ENCODE results near the gene XRCC2.
"Not testable (repeated sequence)": the region's sequence is repeated elsewhere in the genome, so short reads cannot be mapped to it uniquely, and the experiment has no call there.

XRCC2 gene

GRCh38 chr7:152699079-152699478 is 23.1 kb upstream of the XRCC2 start:
- Histone ChIP-seq H3K4me1 (ENCODE audit: low read length) (no peaks in the 10 kb centered on the region), H3K27me3 (replicated peaks; ENCODE audit: insufficient read depth, low read length) (no peaks in the 10 kb centered on the region), H3K9me3 (replicated peaks; ENCODE audit: insufficient read depth, low read length) (no peaks in the 10 kb centered on the region), H3K79me2 (ENCODE audit: low read length) (no peaks in the 10 kb centered on the region), H3K4me2 (ENCODE audit: low read depth, low read length) (no peak overlapping the region), H3K27ac (ENCODE audit: low read length) (no peak overlapping the region), H4K20me1 (ENCODE audit: insufficient read depth, low read length) (no peaks in the 10 kb centered on the region), H2AFZ (ENCODE audit: low read length) (no peak overlapping the region), H3K9me2 (replicated peaks; ENCODE audit: insufficient read depth, low read length) (no peaks in the 10 kb centered on the region), H3F3A (ENCODE audit: insufficient read depth, low read length) (no peaks in the 10 kb centered on the region), H3K9ac (ENCODE audit: low read length) (no peak overlapping the region), H3K4me3 (ENCODE audit: low read length) (no peak overlapping the region), H3K36me3 (replicated peaks; ENCODE audit: insufficient read depth, low read length) (no peaks in the 10 kb centered on the region)
- DNase-seq = no peak
- TF ChIP-seq CTCF (IDR thresholded peaks at IDR 0.05; ENCODE audit: low read length) (no peak), EZH2 (optimal IDR thresholded peaks at IDR 0.05; ENCODE audit: low read depth, low read length) (no peak), EZH2phosphoT487 (IDR thresholded peaks at IDR 0.05; ENCODE audit: low read length) (no peak)

- H3K9me2 ChIP-seq (replicated peaks; ENCODE audit: insufficient read depth, low read length); H3K27me3 ChIP-seq (replicated peaks; ENCODE audit: insufficient read depth, low read length); H3K36me3 ChIP-seq (replicated peaks; ENCODE audit: insufficient read depth, low read length); DNase-seq; H3K4me3 ChIP-seq (ENCODE audit: low read length); H3K4me2 ChIP-seq (ENCODE audit: low read depth, low read length); H3K79me2 ChIP-seq (ENCODE audit: low read length); H3F3A ChIP-seq (ENCODE audit: insufficient read depth, low read length); H3K9me3 ChIP-seq (replicated peaks; ENCODE audit: insufficient read depth, low read length); H3K9ac ChIP-seq (ENCODE audit: low read length); H2AFZ ChIP-seq (ENCODE audit: low read length); H3K27ac ChIP-seq (ENCODE audit: low read length); H3K4me1 ChIP-seq (ENCODE audit: low read length); H4K20me1 ChIP-seq (ENCODE audit: insufficient read depth, low read length): not testable (repeated sequence)
These were observed 21.5 kb upstream of the XRCC2 start for GRCh38 chr7:152697268-152697974.

GRCh38 chr7:152692196-152692595 is 16.3 kb upstream of the XRCC2 start:
- H3K79me2 ChIP-seq (ENCODE audit: low read length); H3K9ac ChIP-seq (ENCODE audit: low read length); H4K20me1 ChIP-seq (ENCODE audit: insufficient read depth, low read length); H3K4me2 ChIP-seq (ENCODE audit: low read depth, low read length); H3K4me3 ChIP-seq (ENCODE audit: low read length); H3K36me3 ChIP-seq (replicated peaks; ENCODE audit: insufficient read depth, low read length); H3K27ac ChIP-seq (ENCODE audit: low read length); H3K27me3 ChIP-seq (replicated peaks; ENCODE audit: insufficient read depth, low read length); H2AFZ ChIP-seq (ENCODE audit: low read length); H3K9me2 ChIP-seq (replicated peaks; ENCODE audit: insufficient read depth, low read length); H3K9me3 ChIP-seq (replicated peaks; ENCODE audit: insufficient read depth, low read length); H3F3A ChIP-seq (ENCODE audit: insufficient read depth, low read length); H3K4me1 ChIP-seq (ENCODE audit: low read length); DNase-seq: not testable (repeated sequence)

- Histone ChIP-seq H3K27me3 (replicated peaks; ENCODE audit: insufficient read depth, low read length) (no peaks in the 10 kb centered on the region), H3F3A (ENCODE audit: insufficient read depth, low read length) (no peaks in the 10 kb centered on the region), H3K4me2 (ENCODE audit: low read depth, low read length) (no peak overlapping the region), H3K79me2 (ENCODE audit: low read length) (no peaks in the 10 kb centered on the region), H3K9ac (ENCODE audit: low read length) (no peak overlapping the region), H3K9me3 (replicated peaks; ENCODE audit: insufficient read depth, low read length) (no peaks in the 10 kb centered on the region), H3K36me3 (replicated peaks; ENCODE audit: insufficient read depth, low read length) (no peaks in the 10 kb centered on the region), H3K4me1 (ENCODE audit: low read length) (no peaks in the 10 kb centered on the region), H4K20me1 (ENCODE audit: insufficient read depth, low read length) (no peaks in the 10 kb centered on the region), H2AFZ (ENCODE audit: low read length) (no peak overlapping the region), H3K27ac (ENCODE audit: low read length) (no peak overlapping the region), H3K4me3 (ENCODE audit: low read length) (no peak overlapping the region), H3K9me2 (replicated peaks; ENCODE audit: insufficient read depth, low read length) (no peaks in the 10 kb centered on the region)
- TF ChIP-seq CTCF (IDR thresholded peaks at IDR 0.05; ENCODE audit: low read length) (no peak), EZH2phosphoT487 (IDR thresholded peaks at IDR 0.05; ENCODE audit: low read length) (no peak), EZH2 (optimal IDR thresholded peaks at IDR 0.05; ENCODE audit: low read depth, low read length) (no peak)
- DNase-seq = no peak
These were observed 7.4 kb upstream of the XRCC2 start for GRCh38 chr7:152683297-152683696.

Data from MM.1S (cell line).